HG02852 (cell line): ENCODE data around the gene F10.
"Not testable (repeated sequence)": the region's sequence is repeated elsewhere in the genome, so short reads cannot be mapped to it uniquely, and the experiment has no call there.

ENCODE experiments used
- ATAC-seq: cut with Tn5 transposase; IDR thresholded peaks from one replicate; pipeline ENCODE4 v1.9.1; 2021; ENCODE audit warnings: mild to moderate bottlenecking, moderate library complexity; ENCODE audit not compliant: unreplicated experiment

The F10 gene

DNA sequence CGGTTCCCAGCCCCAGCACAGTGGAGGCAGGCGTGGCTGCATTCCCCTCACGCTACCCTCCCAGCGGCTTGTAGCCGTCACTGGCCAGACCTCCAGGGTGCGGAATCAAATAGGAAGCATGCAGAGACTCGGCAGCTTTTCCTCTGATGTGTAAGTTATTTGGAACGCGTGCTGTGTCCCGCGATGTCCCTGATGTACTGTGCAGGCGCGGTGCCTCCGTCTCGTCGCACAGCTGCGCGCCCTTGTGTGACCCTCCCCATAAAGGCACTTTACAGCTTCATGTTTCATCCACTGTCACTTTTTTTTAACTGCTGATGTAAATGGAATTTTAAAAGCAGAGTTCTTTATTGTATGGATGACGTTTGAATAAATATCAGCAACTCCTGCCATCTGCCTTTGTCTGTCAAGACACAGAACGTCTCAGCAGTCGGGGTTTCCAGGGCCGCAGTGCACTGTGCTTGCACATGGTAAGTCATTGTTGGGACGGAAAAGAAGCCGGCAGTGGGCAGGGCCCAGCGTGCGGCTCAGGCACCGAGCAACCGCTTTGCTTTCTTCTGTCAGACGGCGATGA is 24.4 kb upstream of the F10 start:
- ATAC-seq, result no peak

DNA sequence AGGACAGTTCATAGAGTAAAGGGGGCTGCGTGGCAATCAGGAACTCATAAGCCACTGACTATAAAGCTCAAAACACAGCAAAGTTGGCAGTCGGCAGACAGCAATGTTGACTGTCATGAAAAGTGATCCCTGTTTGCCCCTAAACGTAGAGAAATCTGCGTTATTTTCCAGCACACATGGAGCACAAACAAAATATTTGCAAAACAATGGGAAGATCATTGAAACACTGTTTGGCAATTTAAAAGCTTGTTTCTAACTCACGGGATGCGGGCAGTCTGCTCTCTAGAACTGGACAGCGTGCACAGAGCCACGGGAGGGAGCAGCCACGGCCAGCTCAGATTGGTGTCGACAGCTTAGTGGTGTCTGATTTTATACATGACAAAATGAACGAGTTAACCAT is 23.5 kb upstream of the F10 start:
- ATAC-seq, result no peak

DNA sequence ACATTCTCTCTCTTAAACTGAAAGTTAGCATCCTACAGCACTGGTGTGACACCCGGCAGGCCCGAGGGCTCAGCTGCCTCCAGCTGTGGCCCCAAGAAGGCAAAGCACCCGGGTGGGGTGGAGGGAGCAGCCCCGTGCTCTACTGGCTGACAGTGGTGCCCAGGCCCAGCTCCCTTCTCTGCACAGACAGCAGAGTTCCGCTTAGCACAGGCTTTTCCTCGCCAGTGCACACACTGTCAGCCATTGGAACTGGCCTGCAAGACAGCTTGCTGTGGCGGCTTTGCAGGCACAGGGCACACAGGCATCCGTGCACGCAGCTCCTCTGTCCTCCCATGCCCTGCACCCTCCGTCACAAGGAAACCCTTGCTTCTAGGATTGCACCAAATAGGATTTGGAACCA is 20.3 kb upstream of the F10 start:
- not testable (repeated sequence) for ATAC-seq

DNA sequence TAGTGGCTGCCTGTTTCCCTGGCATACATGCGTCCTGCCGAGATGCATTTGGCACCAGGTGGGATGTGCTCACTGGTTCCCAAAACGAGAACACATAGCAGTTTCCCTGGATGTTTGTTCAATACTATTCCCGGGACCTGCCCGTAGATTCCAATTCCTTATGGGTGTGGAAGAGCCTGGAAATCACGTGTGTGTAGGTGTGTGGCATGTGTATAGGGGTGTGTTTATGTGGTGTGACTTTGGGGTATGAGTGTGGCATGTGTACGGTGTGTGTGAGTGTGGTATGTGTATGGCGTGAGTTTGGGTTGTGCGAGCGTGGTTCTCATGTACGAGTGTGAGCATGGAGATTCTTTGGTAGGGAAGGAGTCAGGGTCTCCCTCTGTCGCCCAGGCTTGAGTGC is 19.9 kb upstream of the F10 start:
- ATAC-seq, result no peak

DNA sequence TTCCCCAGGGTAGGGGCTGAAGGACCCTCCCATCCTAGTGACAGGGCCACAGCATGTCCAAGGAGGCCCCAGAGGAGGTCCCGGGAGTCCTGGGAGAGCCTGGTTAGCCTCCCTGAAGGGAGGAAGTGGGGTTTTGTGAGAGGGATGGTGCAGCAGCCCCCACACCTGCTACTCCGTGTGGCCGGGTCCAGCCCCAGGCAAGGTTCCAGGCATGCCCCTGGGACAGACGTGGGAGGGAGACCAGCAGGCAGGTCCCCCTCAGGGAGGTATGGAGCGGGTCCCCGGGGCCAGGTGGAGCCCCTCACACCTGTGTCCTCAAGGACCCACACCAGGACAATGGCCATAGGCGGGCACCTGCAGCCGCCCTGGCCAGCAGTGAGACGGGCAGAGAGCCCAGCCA is 19.0 kb upstream of the F10 start:
- ATAC-seq, result no peak

DNA sequence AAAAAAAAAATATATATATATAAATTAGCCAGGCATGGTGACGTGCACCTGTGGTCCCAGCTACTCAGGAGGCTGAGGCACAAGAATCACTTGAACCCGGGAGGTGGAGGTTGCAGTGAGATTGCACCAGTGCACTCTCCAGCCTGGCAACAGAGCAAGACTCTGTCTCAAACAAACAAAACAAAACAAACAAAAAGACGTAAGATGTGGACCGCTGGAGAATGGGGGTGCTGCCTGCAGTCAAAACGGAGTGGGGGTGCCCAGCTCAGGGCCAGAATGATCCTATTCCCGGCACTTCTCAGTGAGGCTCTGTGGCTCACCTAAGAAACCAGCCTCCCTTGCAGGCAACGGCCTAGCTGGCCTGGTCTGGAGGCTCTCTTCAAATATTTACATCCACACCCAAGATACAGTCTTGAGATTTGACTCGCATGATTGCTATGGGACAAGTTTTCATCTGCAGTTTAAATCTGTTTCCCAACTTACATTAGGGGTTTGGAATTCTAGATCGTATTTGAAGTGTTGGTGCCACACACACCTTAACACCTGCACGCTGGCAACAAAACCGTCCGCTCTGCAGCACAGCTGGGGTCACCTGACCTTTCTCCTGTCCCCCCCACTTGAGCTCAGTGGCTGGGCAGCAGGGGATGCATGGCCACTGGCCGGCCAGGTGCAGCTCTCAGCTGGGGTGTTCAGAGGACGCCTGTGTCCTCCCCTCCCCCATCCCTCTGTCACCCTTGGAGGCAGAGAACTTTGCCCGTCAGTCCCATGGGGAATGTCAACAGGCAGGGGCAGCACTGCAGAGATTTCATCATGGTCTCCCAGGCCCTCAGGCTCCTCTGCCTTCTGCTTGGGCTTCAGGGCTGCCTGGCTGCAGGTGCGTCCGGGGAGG is 17.3 kb upstream of the F10 start, which contains the start of gene F7:
Gene F7 (plus strand): TSS at position 760 of the 889 bp plus-strand sequence. CDS start 51 bp downstream, at position 811.
- no peak for ATAC-seq

DNA sequence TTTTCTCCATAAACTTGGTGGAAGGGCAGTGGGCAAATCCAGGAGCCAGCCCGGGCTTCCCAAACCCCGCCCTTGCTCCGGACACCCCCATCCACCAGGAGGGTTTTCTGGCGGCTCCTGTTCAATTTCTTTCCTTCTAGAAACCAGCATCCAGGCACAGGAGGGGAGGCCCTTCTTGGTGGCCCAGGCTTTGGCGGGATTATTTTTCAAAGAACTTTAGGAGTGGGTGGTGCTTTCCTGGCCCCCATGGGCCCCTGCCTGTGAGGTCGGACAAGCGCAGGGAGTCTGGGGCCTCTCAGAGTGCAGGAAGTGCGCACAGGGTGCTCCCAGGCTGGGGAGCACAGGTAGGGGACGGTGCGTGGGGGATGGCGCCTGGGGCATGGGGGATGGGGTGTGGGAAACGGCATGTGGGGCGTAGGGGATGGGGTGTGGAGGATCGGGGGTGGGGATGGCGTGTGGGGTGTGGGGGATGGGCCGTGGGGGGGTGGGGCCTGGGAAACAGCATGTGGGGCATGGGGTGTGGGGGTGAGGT is 16.6 kb upstream of the F10 start:
- ATAC-seq, result no peak

DNA sequence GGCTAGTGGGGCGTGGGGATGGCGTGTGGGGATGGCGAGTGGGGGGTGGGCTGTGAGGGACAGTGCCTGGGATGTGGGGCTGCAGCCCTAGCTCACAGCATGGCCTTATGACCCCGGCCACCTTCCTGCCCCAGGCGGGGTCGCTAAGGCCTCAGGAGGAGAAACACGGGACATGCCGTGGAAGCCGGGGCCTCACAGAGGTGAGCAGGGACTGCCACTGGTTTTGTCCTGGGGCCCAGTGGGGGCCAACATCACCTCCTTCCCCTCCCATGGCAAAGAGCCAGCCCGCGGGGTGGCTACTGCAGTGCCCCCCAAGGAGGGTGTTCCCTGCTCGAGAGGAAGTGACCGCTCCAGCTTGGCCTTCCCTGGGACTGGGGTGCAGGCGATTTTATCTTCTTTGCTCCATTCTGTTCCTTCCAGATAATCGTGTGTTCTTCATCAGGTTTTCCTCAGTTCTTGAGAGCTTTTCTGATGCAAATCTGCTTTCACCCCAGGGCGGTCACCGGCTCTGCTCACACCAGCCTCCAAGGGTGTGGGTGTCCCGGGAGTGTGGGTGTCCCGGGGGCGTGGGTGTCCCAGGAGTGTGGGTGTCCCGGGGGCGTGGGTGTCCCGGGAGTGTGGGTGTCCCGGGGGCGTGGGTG is 15.8 kb upstream of the F10 start:
- ATAC-seq, result no peak

DNA sequence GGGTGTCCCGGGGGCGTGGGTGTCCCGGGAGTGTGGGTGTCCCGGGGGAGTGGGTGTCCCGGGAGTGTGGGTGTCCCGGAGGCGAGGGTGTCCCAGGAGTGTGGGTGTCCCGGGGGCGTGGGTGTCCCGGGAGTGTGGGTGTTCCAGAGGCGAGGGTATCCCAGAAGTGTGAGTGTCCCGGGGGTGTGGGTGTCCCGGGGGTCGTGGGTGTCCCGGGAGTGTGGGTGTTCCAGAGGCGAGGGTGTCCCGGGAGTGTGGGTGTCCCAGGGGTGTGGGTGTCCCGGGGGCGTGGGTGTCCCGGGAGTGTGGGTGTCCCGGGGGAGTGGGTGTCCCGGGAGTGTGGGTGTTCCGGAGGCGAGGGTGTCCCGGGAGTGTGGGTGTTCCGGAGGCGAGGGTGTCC is 14.1 kb upstream of the F10 start:
- ATAC-seq, result not testable (repeated sequence)

DNA sequence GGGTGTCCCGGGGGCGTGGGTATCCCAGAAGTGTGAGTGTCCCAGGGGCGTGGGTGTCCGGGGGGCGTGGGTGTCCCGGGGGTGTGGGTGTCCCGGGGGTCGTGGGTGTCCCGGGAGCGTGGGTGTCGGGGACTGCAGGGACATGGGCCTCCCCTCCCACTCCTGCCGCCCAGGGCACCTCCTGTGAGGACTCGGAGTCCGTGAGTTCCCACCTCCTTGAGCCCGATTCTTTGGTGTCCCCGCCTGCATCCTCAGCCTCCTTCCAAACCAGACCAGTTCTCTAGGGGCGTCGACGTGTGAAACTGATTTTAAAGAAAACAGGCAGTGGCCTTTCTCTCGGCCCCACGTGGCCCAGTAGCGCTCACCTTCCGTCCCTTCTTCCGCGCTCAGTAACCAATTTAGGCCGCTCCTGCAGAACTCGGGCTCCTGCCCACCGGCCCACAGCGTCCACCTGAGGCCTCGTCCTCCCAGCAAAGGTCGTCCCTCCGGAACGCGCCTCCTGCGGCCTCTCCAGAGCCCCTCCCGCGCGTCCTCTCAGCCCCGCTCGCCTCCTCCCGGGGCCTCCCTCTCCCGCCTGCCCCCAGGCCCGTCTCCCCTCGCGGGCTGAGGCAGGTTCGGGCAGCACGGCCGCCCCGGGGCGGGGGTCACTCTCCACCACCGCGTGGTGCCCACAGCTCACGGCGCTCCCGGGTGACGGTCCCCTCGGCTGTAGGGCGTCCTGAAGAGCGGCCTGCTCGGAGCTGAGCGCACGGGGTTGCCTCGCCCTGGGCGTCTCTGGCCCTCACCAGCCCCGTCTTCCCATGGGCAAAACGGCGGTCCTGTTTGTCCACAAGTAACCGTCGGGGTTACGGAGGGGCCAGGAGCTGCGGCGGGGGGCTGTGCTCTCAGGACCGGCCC is 13.2 kb upstream of the F10 start:
- ATAC-seq, result no peak

DNA sequence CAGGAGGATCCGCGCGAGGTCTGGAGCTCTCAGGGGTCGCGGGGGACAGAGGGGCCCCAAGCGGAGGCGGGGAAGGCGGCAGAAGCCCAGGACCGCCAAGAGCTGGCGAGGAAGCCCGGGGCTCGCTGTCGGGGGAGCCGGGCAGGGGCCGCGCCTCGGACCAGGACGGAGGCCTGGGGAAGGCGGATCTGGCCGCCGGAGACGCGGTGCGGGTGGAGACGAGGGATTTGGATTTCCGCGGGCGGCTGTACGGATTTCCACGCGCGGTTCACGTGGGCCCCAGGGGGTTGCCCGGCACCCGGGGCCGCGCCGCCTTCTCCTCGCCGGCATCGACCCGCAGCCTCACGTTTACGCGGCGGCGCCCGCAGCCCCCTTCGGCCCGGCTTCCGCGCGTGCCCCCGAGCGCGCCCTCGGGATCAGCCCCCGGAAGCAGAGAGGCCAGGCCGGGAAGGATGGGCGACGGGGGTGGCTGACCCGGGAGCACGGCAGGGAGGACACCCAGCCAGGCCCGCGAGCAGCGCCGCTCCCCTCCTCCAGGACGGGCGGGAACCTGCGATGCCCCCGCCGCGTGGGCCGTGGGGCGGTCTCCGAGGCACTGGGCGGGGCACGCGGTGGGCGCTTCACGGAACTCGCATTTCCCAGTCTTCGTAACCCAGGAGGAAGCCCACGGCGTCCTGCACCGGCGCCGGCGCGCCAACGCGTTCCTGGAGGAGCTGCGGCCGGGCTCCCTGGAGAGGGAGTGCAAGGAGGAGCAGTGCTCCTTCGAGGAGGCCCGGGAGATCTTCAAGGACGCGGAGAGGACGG is 12.3 kb upstream of the F10 start:
- no peak for ATAC-seq

DNA sequence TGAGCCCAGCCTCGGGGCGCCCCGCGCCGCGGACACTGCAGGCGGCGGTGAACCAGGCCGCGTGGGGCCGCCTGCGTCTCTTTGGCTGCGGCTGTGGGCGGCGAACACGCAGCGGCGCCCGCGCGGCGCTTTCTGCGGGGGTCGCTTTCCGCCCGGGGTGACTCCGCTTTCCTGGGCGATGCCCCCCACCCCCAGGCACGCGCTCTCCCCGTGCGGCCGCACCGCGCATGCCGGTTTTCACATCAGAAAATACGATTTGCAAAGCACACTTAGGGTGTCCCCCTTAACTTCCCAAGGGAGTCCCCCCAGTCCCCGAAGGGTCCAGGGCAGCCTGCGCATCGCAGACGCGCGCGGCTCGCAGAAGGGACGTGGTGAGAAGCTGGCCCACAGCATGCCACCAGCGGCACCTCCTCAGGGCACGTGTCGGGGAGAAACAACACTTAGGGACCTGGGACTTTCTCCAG is 11.7 kb upstream of the F10 start:
- ATAC-seq, result no peak

DNA sequence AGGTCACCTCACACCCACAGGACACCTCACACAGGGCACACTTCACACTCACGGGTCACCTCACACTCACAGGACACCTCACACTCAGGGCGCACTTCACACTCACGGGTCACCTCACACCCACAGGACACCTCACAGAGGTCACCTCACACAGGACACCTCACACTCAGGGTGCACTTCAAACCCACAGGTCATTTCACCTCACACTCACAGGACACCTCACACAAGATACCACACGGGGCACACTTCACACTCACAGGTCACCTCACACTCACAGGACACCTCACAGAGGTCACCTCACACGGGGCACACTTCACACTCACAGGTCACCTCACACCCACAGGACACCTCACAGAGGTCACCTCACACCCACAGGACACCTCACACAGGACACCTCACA is 10.8 kb upstream of the F10 start:
- ATAC-seq, result not testable (repeated sequence)

DNA sequence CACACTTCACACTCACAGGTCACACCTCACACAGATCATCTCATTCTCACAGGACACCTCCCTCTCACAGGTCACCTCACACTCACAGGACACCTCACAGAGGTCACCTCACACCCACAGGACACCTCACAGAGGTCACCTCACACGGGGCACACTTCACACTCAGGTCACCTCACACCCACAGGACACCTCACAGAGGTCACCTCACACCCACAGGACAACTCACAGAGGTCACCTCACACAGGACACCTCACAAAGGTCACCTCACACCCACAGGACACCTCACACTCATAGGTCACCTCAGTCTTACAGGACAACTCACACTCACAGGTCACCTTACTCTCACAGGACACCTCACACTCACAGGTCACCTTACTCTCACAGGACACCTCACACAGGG is 10.1 kb upstream of the F10 start:
- not testable (repeated sequence) for ATAC-seq

DNA sequence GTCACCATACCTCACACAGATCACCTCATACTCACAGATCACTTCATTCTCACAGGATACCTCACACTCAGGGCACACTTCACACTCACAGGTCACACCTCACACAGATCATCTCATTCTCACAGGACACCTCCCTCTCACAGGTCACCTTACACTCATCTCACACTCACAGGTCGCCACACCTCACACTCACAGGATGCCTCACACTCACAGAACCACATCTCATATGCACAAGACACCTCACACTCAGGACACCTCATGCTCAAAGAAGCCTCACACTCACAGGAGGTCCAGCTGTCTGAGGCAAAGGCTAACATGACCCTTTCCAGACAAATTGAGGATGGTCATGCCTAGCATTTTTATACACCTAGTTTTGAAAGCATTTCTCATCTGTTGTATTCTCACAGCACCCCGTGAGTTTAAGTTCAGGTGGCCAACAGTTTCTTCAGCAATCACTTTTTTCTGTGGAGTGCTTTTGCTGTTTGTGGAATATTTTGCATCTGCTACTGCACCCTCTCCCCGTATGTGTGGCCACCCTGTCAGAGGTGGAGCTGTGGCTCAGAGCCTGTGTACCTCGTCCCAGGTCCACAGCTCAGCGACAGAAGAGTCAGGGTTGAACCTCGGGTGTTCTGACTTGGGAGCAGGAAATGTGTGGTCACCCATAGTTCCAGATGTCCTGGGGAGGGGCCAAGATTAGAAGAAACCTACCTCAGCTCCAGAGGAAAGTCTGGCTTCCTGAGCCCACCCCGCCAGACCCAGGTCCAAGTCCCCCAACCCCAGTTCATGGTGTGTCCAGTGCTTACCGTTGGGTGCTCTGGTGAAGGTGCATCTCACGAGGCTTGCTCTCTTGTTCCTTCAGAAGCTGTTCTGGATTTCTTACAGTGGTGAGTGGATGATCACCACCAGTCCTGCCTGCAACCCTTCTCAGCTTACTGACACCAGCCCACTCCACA is 9.4 kb upstream of the F10 start:
- ATAC-seq, result no peak

DNA sequence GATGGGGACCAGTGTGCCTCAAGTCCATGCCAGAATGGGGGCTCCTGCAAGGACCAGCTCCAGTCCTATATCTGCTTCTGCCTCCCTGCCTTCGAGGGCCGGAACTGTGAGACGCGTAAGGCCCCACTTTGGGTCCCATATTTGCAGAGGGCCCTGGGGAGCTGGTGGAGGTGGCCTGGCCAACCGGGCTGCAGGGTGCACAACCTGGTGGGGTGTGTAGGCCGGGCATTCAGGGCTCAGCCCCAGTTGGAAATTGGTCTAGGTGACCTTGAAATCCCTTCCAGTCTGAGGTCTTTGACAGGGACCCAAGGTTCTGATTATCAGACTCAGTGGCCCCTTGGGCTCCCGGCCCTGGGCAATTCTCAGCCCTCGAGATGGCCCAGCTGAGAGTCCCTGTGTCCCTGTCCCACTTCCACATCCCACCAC is 8.7 kb upstream of the F10 start:
- ATAC-seq, result no peak

DNA sequence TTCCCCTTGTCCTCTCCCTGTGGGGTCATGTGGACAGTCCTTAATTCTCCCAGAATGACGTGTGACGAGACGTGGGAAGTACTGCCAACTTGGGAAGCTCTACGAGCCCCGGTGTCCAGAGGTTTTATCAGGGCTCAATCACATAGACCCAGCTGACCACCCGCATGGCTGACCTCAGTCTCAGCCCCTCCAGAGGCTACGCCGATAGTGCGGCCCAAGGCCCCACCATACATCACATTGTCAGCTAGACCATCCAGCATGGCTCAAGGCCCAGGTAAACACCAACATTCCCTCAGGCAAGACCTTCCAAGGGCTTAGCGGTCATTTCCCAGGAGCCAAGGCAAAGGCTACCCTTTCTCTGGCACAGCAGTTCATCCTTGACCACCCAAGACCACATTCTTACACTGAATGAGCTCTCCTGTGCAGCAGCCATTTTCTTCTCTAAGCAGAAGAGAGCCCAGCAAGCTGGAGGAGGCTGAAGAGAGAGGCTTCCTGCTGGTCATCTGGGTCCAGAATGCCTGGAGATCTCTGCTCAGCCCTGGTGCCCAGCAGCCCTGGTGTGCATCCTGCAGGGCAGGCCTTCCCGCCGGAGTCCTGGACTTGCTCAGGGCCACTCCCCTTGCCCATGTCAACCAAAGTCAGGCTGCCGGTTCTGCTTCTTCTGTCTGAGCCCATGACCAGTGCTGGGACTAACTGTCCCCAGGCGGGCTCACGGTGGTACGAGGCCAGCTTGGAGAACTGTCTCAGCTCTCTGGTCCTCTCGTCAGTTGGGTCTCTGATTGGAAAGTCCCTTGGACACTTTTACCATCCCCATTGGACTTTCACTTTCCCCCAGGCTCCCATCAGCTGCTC is 7.9 kb upstream of the F10 start:
- ATAC-seq, result no peak
